ENCODE data around the gene ITGA2. TPM values are rescaled to one million over a fixed set of nuclear protein-coding genes. Genes with fewer than 3 reads are reported as not detected.

The ITGA2 gene
- total and polyA plus RNA-seq, 4 experiments from 2014 or later: 0.30 to 1.6 (median 0.93) TPM

- intact Hi-C loops (cut with micrococcal nuclease): no loop called here
- DNase-seq: no peak
- no peaks in the 10 kb centered on the region for H3K36me3 Mint-ChIP-seq
- Histone ChIP-seq H3K4me3 (ENCODE audit: low read length in 2 of 2) (no peak overlapping the region), H3K27me3 (ENCODE audit: insufficient read depth, low read length) (no peaks in the 10 kb centered on the region), H3K36me3 (ENCODE audit: insufficient read depth, low read length) (no peaks in the 10 kb centered on the region), H3K27ac (ENCODE audit: low read depth, low read length) (no peak overlapping the region), H3K4me1 (ENCODE audit: insufficient read depth, low read length) (peaks cover 10% of the 10 kb centered on the region), H3K9me3 (ENCODE audit: control insufficient read depth in 1 of 2, low read length in 2 of 2) (no peaks in the 10 kb centered on the region)
- H3K27me3 Mint-ChIP-seq: peaks cover 0 to 1% of the 10 kb centered on the region in 2 donors
- no peaks in the 10 kb centered on the region for H3K9me3 Mint-ChIP-seq
- ChIA-PET CTCF (ENCODE audit: partially characterized antibody) (interaction anchor here (0.7 to 3.7 kb wide), 3 partner anchors 12 to 169 kb away, joined by 3 to 21 read pairs (median 4); no protein-coding TSS in a partner anchor), POLR2A (ENCODE audit: partially characterized antibody) (no interaction called here)
- no peak overlapping the region for H3K27ac Mint-ChIP-seq
- H3K4me1 Mint-ChIP-seq: peaks cover 8 to 10% (median 10%) of the 10 kb centered on the region in 4 donors
- H3K4me3 Mint-ChIP-seq: no peak overlapping the region
Observed at GRCh38 chr5:53114988-53115387, 125.8 kb downstream of the ITGA2 start.

GRCh38 chr5:53116597-53116996 is 127.4 kb downstream of the ITGA2 start:
- Mint-ChIP-seq H3K4me1 (peaks cover 0 to 2% (median 0%) of the 10 kb centered on the region in 4 donors), H3K36me3 (no peaks in the 10 kb centered on the region), H3K27ac (no peak overlapping the region), H3K4me3 (no peak overlapping the region), H3K9me3 (no peaks in the 10 kb centered on the region), H3K27me3 (peaks cover 0 to 1% of the 10 kb centered on the region in 2 donors)
- DNase-seq: no peak
- intact Hi-C loops (cut with micrococcal nuclease): no loop called here
- Histone ChIP-seq H3K4me1 (ENCODE audit: insufficient read depth, low read length) (no peaks in the 10 kb centered on the region), H3K27me3 (ENCODE audit: insufficient read depth, low read length) (no peaks in the 10 kb centered on the region), H3K36me3 (ENCODE audit: insufficient read depth, low read length) (no peaks in the 10 kb centered on the region), H3K9me3 (ENCODE audit: control insufficient read depth in 1 of 2, low read length in 2 of 2) (no peaks in the 10 kb centered on the region), H3K4me3 (ENCODE audit: low read length in 2 of 2) (no peak overlapping the region), H3K27ac (ENCODE audit: low read depth, low read length) (no peak overlapping the region)
- ChIA-PET CTCF (ENCODE audit: partially characterized antibody) (interaction anchor here (3.7 kb wide), 1 partner anchor 168 kb away, joined by 21 read pairs; no protein-coding TSS in a partner anchor), POLR2A (ENCODE audit: partially characterized antibody) (no interaction called here)

- ChIA-PET POLR2A (ENCODE audit: partially characterized antibody) (interaction anchor here (0.9 kb wide), 1 partner anchor 170 kb away, joined by 3 read pairs; no protein-coding TSS in a partner anchor), CTCF (ENCODE audit: partially characterized antibody) (interaction anchor here (1.0 kb wide), 1 partner anchor 9 kb away, joined by 4 read pairs; the partner anchor contains the start of gene MOCS2)
Observed at GRCh38 chr5:53118879-53119278, 129.7 kb downstream of the ITGA2 start.

GRCh38 chr5:53120165-53120564 is 131.0 kb downstream of the ITGA2 start:
- Mint-ChIP-seq H3K36me3 (no peaks in the 10 kb centered on the region), H3K4me3 (no peak overlapping the region), H3K4me1 (peaks cover 0 to under 1% (median 0%) of the 10 kb centered on the region in 4 donors), H3K27ac (peak overlapping the region in 1 of 7 donors; percentile 16), H3K9me3 (no peaks in the 10 kb centered on the region), H3K27me3 (peaks cover 0 to 1% of the 10 kb centered on the region in 2 donors)
- ChIA-PET CTCF (ENCODE audit: partially characterized antibody) (no interaction called here), POLR2A (ENCODE audit: partially characterized antibody) (no interaction called here)
- Histone ChIP-seq H3K27me3 (ENCODE audit: insufficient read depth, low read length) (no peaks in the 10 kb centered on the region), H3K36me3 (ENCODE audit: insufficient read depth, low read length) (no peaks in the 10 kb centered on the region), H3K4me3 (ENCODE audit: low read length in 2 of 2) (no peak overlapping the region), H3K27ac (ENCODE audit: low read depth, low read length) (no peak overlapping the region), H3K4me1 (ENCODE audit: insufficient read depth, low read length) (no peaks in the 10 kb centered on the region), H3K9me3 (ENCODE audit: control insufficient read depth in 1 of 2, low read length in 2 of 2) (no peaks in the 10 kb centered on the region)
- intact Hi-C loops (cut with micrococcal nuclease): no loop called here
- DNase-seq: no peak

More at GRCh38 chr5:53118879-53119278, 129.7 kb downstream of the ITGA2 start:
- no peaks in the 10 kb centered on the region for H3K9me3 ChIP-seq (ENCODE audit: control insufficient read depth in 1 of 2, low read length in 2 of 2)
- H3K27me3 ChIP-seq (ENCODE audit: insufficient read depth, low read length): no peaks in the 10 kb centered on the region
- no peaks in the 10 kb centered on the region for H3K4me1 ChIP-seq (ENCODE audit: insufficient read depth, low read length)
- Mint-ChIP-seq H3K27me3 (peaks cover 0 to 1% of the 10 kb centered on the region in 2 donors), H3K27ac (no peak overlapping the region), H3K4me3 (no peak overlapping the region), H3K9me3 (no peaks in the 10 kb centered on the region), H3K36me3 (no peaks in the 10 kb centered on the region), H3K4me1 (peaks cover 0 to 2% (median 0%) of the 10 kb centered on the region in 4 donors)
- no peaks in the 10 kb centered on the region for H3K36me3 ChIP-seq (ENCODE audit: insufficient read depth, low read length)
- H3K4me3 ChIP-seq (ENCODE audit: low read length in 2 of 2): no peak overlapping the region
- DNase-seq: no peak
- H3K27ac ChIP-seq (ENCODE audit: low read depth, low read length): no peak overlapping the region
- intact Hi-C loops (cut with micrococcal nuclease): no loop called here

- no peaks in the 10 kb centered on the region for H3K4me1 ChIP-seq (ENCODE audit: insufficient read depth, low read length)
- no peak overlapping the region for H3K4me3 ChIP-seq (ENCODE audit: low read length in 2 of 2)
- intact Hi-C loops (cut with micrococcal nuclease): loop anchor here (2.0 kb wide), 1 partner anchor 1105 kb away; no protein-coding TSS in a partner anchor
- CTCF ChIA-PET (ENCODE audit: partially characterized antibody): interaction anchor here (1.1 kb wide), 1 partner anchor 1105 kb away, joined by 3 read pairs; no protein-coding TSS in a partner anchor
- POLR2A ChIA-PET (ENCODE audit: partially characterized antibody): no interaction called here
- Mint-ChIP-seq H3K27ac (no peak overlapping the region), H3K4me1 (no peaks in the 10 kb centered on the region), H3K9me3 (no peaks in the 10 kb centered on the region), H3K27me3 (peaks cover 0 to 2% of the 10 kb centered on the region in 2 donors), H3K36me3 (no peaks in the 10 kb centered on the region), H3K4me3 (no peak overlapping the region)
- no peak overlapping the region for H3K27ac ChIP-seq (ENCODE audit: low read depth, low read length)
- no peaks in the 10 kb centered on the region for H3K36me3 ChIP-seq (ENCODE audit: insufficient read depth, low read length)
- no peaks in the 10 kb centered on the region for H3K27me3 ChIP-seq (ENCODE audit: insufficient read depth, low read length)
- H3K9me3 ChIP-seq (ENCODE audit: control insufficient read depth in 1 of 2, low read length in 2 of 2): no peaks in the 10 kb centered on the region
- no peak for DNase-seq
Observed at GRCh38 chr5:53123702-53124101, 134.6 kb downstream of the ITGA2 start.

GRCh38 chr5:53126521-53126920 is 137.4 kb downstream of the ITGA2 start:
- Mint-ChIP-seq H3K4me1 (no peaks in the 10 kb centered on the region), H3K4me3 (no peak overlapping the region), H3K27ac (no peak overlapping the region), H3K36me3 (no peaks in the 10 kb centered on the region), H3K9me3 (peaks cover 0 to 1% (median 0%) of the 10 kb centered on the region in 8 donors), H3K27me3 (peaks cover 0 to 2% of the 10 kb centered on the region in 2 donors)
- ChIA-PET POLR2A (ENCODE audit: partially characterized antibody) (no interaction called here), CTCF (ENCODE audit: partially characterized antibody) (interaction anchor here (0.5 kb wide), 1 partner anchor 12 kb away, joined by 3 read pairs; no protein-coding TSS in a partner anchor)
- H3K9me3 ChIP-seq (ENCODE audit: control insufficient read depth in 1 of 2, low read length in 2 of 2): no peaks in the 10 kb centered on the region
- no peaks in the 10 kb centered on the region for H3K36me3 ChIP-seq (ENCODE audit: insufficient read depth, low read length)
- H3K4me1 ChIP-seq (ENCODE audit: insufficient read depth, low read length): no peaks in the 10 kb centered on the region
- H3K27ac ChIP-seq (ENCODE audit: low read depth, low read length): no peak overlapping the region
- intact Hi-C loops (cut with micrococcal nuclease): no loop called here
- no peak overlapping the region for H3K4me3 ChIP-seq (ENCODE audit: low read length in 2 of 2)
- DNase-seq: no peak
- no peaks in the 10 kb centered on the region for H3K27me3 ChIP-seq (ENCODE audit: insufficient read depth, low read length)

- H3K27me3 ChIP-seq (ENCODE audit: insufficient read depth, low read length): no peaks in the 10 kb centered on the region
- no peak for DNase-seq
- Mint-ChIP-seq H3K4me1 (no peaks in the 10 kb centered on the region), H3K27me3 (peaks cover 1 to 2% of the 10 kb centered on the region in 2 donors), H3K9me3 (peaks cover 0 to 1% (median 0%) of the 10 kb centered on the region in 8 donors), H3K36me3 (no peaks in the 10 kb centered on the region), H3K4me3 (no peak overlapping the region), H3K27ac (no peak overlapping the region)
- ChIA-PET POLR2A (ENCODE audit: partially characterized antibody) (no interaction called here), CTCF (ENCODE audit: partially characterized antibody) (no interaction called here)
- H3K9me3 ChIP-seq (ENCODE audit: control insufficient read depth in 1 of 2, low read length in 2 of 2): no peaks in the 10 kb centered on the region
- intact Hi-C loops (cut with micrococcal nuclease): no loop called here
- H3K4me1 ChIP-seq (ENCODE audit: insufficient read depth, low read length): no peaks in the 10 kb centered on the region
- no peak overlapping the region for H3K27ac ChIP-seq (ENCODE audit: low read depth, low read length)
- H3K4me3 ChIP-seq (ENCODE audit: low read length in 2 of 2): no peak overlapping the region
- no peaks in the 10 kb centered on the region for H3K36me3 ChIP-seq (ENCODE audit: insufficient read depth, low read length)
Observed at GRCh38 chr5:53127107-53127506, 138.0 kb downstream of the ITGA2 start.

Measured in CD4-positive, alpha-beta memory T cell (primary cell).